ENCODE data around the gene PFKFB1. TPM values are rescaled to one million over a fixed set of nuclear protein-coding genes. Genes with fewer than 3 reads are reported as not detected.

The PFKFB1 gene
- total RNA-seq, 1 donor from 2014 or later, result 0.83 TPM

DNA sequence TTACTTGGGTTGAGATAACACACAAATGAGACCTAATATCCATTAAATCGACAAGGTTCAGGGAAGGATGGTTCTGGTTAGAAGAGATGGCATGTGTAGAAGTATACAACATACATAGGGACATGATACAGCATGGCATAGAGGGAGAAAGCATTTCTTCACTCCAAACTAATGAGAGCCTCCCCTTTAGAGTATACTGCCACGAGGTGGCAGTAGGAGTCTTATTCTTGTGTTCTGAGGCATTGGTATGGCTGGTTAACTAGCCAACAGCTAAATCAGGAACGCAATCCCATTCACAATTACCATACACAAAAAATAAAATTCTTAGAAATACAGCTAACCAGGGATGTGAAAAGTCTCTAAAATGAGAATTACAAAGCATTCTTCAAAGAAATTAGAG, 102.4 kb downstream of the PFKFB1 start:
- Mint-ChIP-seq H3K27me3 (ENCODE audit: low read depth) (peaks cover 10% of the 10 kb centered on the region), H3K27ac (no peak overlapping the region), H3K36me3 (no peaks in the 10 kb centered on the region), H3K9me3 (peaks cover 62% of the 10 kb centered on the region), H3K4me1 (no peaks in the 10 kb centered on the region), H3K4me3 (no peak overlapping the region)
- no peak for DNase-seq (ENCODE audit: low spot score in 2 of 2, unreplicated experiment in 2 of 2)
- TF ChIP-seq CTCF (IDR thresholded peaks at IDR 0.05; ENCODE audit: unreplicated experiment), result no peak

GRCh38 chrX:54885740-54886139, 108.2 kb downstream of the PFKFB1 start:
- Mint-ChIP-seq H3K27ac (no peak overlapping the region), H3K36me3 (no peaks in the 10 kb centered on the region), H3K4me3 (no peak overlapping the region), H3K4me1 (no peaks in the 10 kb centered on the region), H3K27me3 (ENCODE audit: low read depth) (peaks cover 10% of the 10 kb centered on the region), H3K9me3 (peaks cover 40% of the 10 kb centered on the region)
- TF ChIP-seq CTCF (IDR thresholded peaks at IDR 0.05; ENCODE audit: unreplicated experiment), result no peak
- no peak for DNase-seq (ENCODE audit: low spot score in 2 of 2, unreplicated experiment in 2 of 2)

Other genes starting within 250 kb of the PFKFB1 start
- 0.25 TPM in 1 of 3 replicates, not detected in the others for gene ITIH6, start 195.9 kb downstream of the PFKFB1 start, total RNA-seq
- gene MAGED2, start 186.4 kb downstream of the PFKFB1 start, total RNA-seq, result 410 to 423 TPM (median 423 TPM) in 3 replicates
- 174 to 180 TPM (median 177 TPM) in 3 replicates for gene TRO, start 73.4 kb downstream of the PFKFB1 start, total RNA-seq
- gene APEX2, start 6.2 kb upstream of the PFKFB1 start, total RNA-seq, result 13.5 to 17.2 TPM (median 15.7 TPM) in 3 replicates
- not detected in 3 replicates for gene ALAS2, start 36.8 kb upstream of the PFKFB1 start, total RNA-seq
- not detected in 3 replicates for gene PAGE2B, start 80.8 kb upstream of the PFKFB1 start, total RNA-seq
- gene PAGE2, start 94.8 kb upstream of the PFKFB1 start, total RNA-seq, result not detected in 3 replicates
- gene PAGE5, start 226.2 kb upstream of the PFKFB1 start, total RNA-seq, result not detected in 3 replicates

Data from mesothelial cell of epicardium (in vitro differentiated cells).